ENCODE measurements around the gene RAPGEF1.

Gene RAPGEF1

GRCh38 chr9:131675437-131676022, 64.3 kb downstream of the RAPGEF1 start:
- DNase-seq: no peak
- TF ChIP-seq GATA1 (IDR thresholded peaks at IDR 0.05; ENCODE audit: low read depth, low read length) (no peak), POLR2A (IDR thresholded peaks at IDR 0.05; ENCODE audit: low read length) (no peak)

- TF ChIP-seq GATA1 (IDR thresholded peaks at IDR 0.05; ENCODE audit: low read depth, low read length): no peak
- TF ChIP-seq POLR2A (IDR thresholded peaks at IDR 0.05; ENCODE audit: low read length): no peak
- DNase-seq: no peak
Measured at GRCh38 chr9:131674425-131675421, 65.2 kb downstream of the RAPGEF1 start.

GRCh38 chr9:131673531-131673930, 66.3 kb downstream of the RAPGEF1 start:
- DNase-seq: no peak
- TF ChIP-seq POLR2A (IDR thresholded peaks at IDR 0.05; ENCODE audit: low read length): no peak
- no peak for TF ChIP-seq GATA1 (IDR thresholded peaks at IDR 0.05; ENCODE audit: low read depth, low read length)

GRCh38 chr9:131673068-131673467, 66.8 kb downstream of the RAPGEF1 start:
- DNase-seq: no peak
- no peak for TF ChIP-seq POLR2A (IDR thresholded peaks at IDR 0.05; ENCODE audit: low read length)
- TF ChIP-seq GATA1 (IDR thresholded peaks at IDR 0.05; ENCODE audit: low read depth, low read length): no peak

- DNase-seq: no peak
- TF ChIP-seq POLR2A (IDR thresholded peaks at IDR 0.05; ENCODE audit: low read length) (no peak), GATA1 (IDR thresholded peaks at IDR 0.05; ENCODE audit: low read depth, low read length) (no peak)
Measured at GRCh38 chr9:131672451-131672850, 67.4 kb downstream of the RAPGEF1 start.

GRCh38 chr9:131671133-131671520, 68.7 kb downstream of the RAPGEF1 start:
- TF ChIP-seq POLR2A (IDR thresholded peaks at IDR 0.05; ENCODE audit: low read length): no peak
- no peak for TF ChIP-seq GATA1 (IDR thresholded peaks at IDR 0.05; ENCODE audit: low read depth, low read length)
- no peak for DNase-seq

- no peak for TF ChIP-seq POLR2A (IDR thresholded peaks at IDR 0.05; ENCODE audit: low read length)
- TF ChIP-seq GATA1 (IDR thresholded peaks at IDR 0.05; ENCODE audit: low read depth, low read length): no peak
- DNase-seq: no peak
Measured at GRCh38 chr9:131670247-131671132, 69.4 kb downstream of the RAPGEF1 start.

- no peak for TF ChIP-seq GATA1 (IDR thresholded peaks at IDR 0.05; ENCODE audit: low read depth, low read length)
- TF ChIP-seq POLR2A (IDR thresholded peaks at IDR 0.05; ENCODE audit: low read length): no peak
- DNase-seq: no peak
Measured at GRCh38 chr9:131669269-131670157, 70.4 kb downstream of the RAPGEF1 start.

GRCh38 chr9:131668439-131669268, 71.2 kb downstream of the RAPGEF1 start:
- DNase-seq: no peak
- TF ChIP-seq POLR2A (IDR thresholded peaks at IDR 0.05; ENCODE audit: low read length) (no peak), GATA1 (IDR thresholded peaks at IDR 0.05; ENCODE audit: low read depth, low read length) (no peak)

GRCh38 chr9:131668057-131668438, 71.8 kb downstream of the RAPGEF1 start:
- TF ChIP-seq GATA1 (IDR thresholded peaks at IDR 0.05; ENCODE audit: low read depth, low read length) (no peak), POLR2A (IDR thresholded peaks at IDR 0.05; ENCODE audit: low read length) (no peak)

GRCh38 chr9:131667576-131667975, 72.3 kb downstream of the RAPGEF1 start:
- DNase-seq: no peak
- TF ChIP-seq GATA1 (IDR thresholded peaks at IDR 0.05; ENCODE audit: low read depth, low read length): no peak
- TF ChIP-seq POLR2A (IDR thresholded peaks at IDR 0.05; ENCODE audit: low read length): no peak

More at GRCh38 chr9:131668057-131668438, 71.8 kb downstream of the RAPGEF1 start:
- no peak for DNase-seq

GRCh38 chr9:131666774-131667173, 73.1 kb downstream of the RAPGEF1 start:
- TF ChIP-seq GATA1 (IDR thresholded peaks at IDR 0.05; ENCODE audit: low read depth, low read length) (no peak), POLR2A (IDR thresholded peaks at IDR 0.05; ENCODE audit: low read length) (no peak)
- no peak for DNase-seq
